Astrocyte of the spinal cord (primary cell): ENCODE measurements around the gene FAM124B.

ENCODE experiments used
- DNase-seq: peaks from one replicate; pipeline ENCODE4 v3.0.0; 2011; ENCODE audit warnings: low read depth, low spot score
- H3K4me3 ChIP-seq: 2 replicates; pipeline ENCODE4 v1.5.1; 2011; ENCODE audit warnings: low read depth, mild to moderate bottlenecking, low read length, moderate library complexity
- CTCF ChIP-seq: IDR thresholded peaks from 2 replicates; pipeline ENCODE4 v1.5.1; 2012; ENCODE audit warnings: low read depth, mild to moderate bottlenecking, low read length, inconsistent platforms
- in situ Hi-C: cut with HindIII; loops from 2 replicates; pipeline ENCODE4 v1.10.0; 2017; ENCODE audit warnings: low sequenced_read_pairs

FAM124B gene

GRCh38 chr2:224440988-224441387 lies 39.1 kb upstream of the FAM124B start:
- TF ChIP-seq CTCF = no peak
- no peak overlapping the region for H3K4me3 ChIP-seq
- in situ Hi-C loops = no loop called here
- no peak for DNase-seq

- no peak for TF ChIP-seq CTCF
- in situ Hi-C loops = no loop called here
- no peak for DNase-seq
- H3K4me3 ChIP-seq = no peak overlapping the region
These were observed 36.8 kb upstream of the FAM124B start for GRCh38 chr2:224438726-224439125.

- no peak overlapping the region for H3K4me3 ChIP-seq
- DNase-seq = peak; percentile 28
- TF ChIP-seq CTCF = no peak
- in situ Hi-C loops = no loop called here
These were observed 34.7 kb upstream of the FAM124B start for GRCh38 chr2:224436634-224437033.

GRCh38 chr2:224434618-224435017 lies 32.7 kb upstream of the FAM124B start:
- in situ Hi-C loops = no loop called here
- no peak overlapping the region for H3K4me3 ChIP-seq

GRCh38 chr2:224433442-224433841 lies 31.5 kb upstream of the FAM124B start:
- no peak overlapping the region for H3K4me3 ChIP-seq
- TF ChIP-seq CTCF = no peak
- in situ Hi-C loops = no loop called here
- DNase-seq = no peak

More at GRCh38 chr2:224434618-224435017, 32.7 kb upstream of the FAM124B start:
- DNase-seq = no peak
- no peak for TF ChIP-seq CTCF

GRCh38 chr2:224432003-224432579 lies 30.2 kb upstream of the FAM124B start:
- no peak for DNase-seq
- no peak overlapping the region for H3K4me3 ChIP-seq
- no peak for TF ChIP-seq CTCF
- in situ Hi-C loops = no loop called here

GRCh38 chr2:224429441-224429810 lies 27.5 kb upstream of the FAM124B start:
- H3K4me3 ChIP-seq = no peak overlapping the region
- no peak for DNase-seq
- no peak for TF ChIP-seq CTCF
- in situ Hi-C loops = no loop called here
